ENCODE results near the gene TMEM54. TPM values are rescaled to one million over a fixed set of nuclear protein-coding genes. Genes with fewer than 3 reads are reported as not detected.

Gene TMEM54
- total RNA-seq = 372 TPM

DNA sequence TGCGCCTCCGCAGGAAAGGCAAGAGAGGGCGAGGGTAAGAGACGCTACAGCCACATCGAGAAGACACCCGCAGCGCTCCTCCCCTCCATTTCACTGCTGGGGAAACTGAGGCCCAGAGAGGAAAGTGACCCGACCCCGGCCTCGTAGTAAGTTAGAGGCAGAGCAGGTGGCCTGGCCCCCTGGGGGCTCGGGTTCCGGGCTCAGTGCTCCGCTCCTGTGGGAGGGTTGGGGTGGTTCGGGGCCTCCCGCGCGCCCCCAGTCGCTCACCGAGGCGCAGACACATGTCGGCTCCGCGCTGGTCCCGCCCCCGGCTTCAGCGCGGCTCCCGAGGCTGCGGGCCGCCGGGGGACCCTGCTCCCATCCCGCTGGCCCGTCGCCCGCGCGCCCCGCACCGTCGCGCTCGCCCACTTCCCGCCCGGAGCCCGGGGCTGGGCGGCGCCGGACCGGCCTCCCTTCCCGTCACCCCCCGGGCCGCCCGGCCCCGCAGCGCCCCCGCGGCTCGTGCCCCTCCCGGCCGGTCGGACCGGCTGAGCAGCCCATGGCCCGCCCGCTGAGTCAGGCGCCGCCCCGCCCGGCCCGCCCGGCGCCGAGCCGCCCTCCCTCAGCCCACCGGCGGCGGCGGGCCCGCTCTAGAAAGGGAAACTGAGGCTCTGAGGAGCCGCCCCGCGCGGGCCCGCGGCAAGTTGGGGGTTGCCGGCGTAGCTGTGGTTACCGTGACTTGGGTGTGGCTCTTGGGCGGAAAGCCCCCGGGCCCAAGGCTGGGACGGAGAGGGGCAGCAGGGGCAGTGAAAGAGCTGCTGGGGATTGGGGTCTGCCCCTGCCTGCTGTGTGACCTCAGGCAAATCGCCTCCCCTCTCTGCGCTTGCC lies at the start of gene TMEM54:
TMEM54 (minus strand) TSS at position 434 of the 867 bp plus-strand sequence; CDS start at position 283, 151 bp downstream.
- DNase-seq (ENCODE audit: low spot score) = peak; percentile 70

- no peak for DNase-seq (ENCODE audit: low spot score)
Observed at GRCh38 chr1:32949519-32949918, 48.3 kb upstream of the TMEM54 start.

DNA sequence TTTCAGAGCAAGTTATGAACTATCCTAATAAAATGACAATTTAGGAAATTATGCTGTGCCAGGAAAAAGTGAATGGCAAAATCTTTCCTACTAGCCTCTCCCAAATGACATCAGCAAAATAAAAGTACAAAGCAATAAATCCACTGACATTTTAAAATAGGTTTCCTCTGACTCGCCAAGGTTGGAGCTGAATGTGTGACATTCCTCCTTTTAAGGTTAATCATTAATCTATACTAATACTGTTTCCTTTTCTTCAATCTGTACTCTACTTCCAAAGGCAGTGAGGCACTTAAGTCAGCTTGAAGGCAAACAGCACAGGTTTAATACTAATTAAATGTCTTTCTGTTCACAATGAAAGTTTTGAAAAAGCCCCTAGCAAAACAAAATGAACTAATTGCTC lies 47.7 kb upstream of the TMEM54 start:
- no peak for DNase-seq (ENCODE audit: low spot score)

DNA sequence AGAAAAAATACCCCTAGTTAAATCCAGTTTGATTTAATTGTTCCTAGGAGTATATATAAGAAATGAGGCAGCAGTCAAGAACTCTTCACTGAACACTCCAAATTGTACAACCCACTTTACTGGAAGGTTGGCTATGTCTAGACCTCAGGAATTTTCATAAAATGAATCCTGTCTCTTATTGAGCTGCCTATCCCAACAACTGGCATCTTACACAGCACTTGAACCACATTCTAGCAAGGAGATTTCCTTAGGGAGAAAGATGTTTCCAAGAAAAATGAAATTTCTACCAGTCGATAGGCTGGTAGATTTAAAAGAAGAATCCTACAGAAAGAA lies 47.2 kb upstream of the TMEM54 start:
- no peak for DNase-seq (ENCODE audit: low spot score)

DNA sequence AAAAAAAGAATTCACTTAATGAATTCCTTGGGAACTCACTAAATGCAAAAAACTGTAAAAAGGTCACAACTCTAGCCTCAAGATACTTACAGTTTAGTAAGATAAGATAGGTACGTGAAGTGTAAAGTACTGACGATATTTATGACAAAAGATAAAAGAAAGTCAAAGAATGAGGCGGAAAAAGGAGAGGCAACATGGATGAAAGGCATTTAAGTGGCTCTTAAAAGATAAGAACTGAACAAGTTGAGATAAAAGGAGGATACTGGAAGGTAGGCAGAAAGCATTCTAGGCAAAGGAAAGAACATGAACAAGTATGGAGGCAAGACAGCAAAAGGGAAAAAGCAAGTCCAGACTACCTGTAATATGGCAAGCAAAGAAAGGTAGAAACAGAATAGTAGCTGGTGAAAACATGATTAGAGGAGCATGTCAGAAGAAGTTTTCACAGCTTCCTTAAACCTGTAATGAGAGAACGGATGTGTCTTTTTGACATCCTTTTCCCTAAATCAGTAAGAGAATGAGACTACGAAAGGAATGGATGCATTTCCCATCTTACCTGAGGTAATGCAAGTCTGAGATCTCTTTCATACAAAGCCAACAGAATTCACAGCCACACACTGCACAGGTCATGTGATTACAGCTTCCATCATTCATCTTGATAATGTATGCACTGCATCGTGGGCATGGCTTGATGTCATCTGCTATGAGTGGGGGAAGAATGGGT lies 46.6 kb upstream of the TMEM54 start:
- no peak for DNase-seq (ENCODE audit: low spot score)

GRCh38 chr1:32946413-32946812 lies 45.2 kb upstream of the TMEM54 start:
- no peak for DNase-seq (ENCODE audit: low spot score)

- DNase-seq (ENCODE audit: low spot score) = no peak
Observed at GRCh38 chr1:32944180-32944579, 43.0 kb upstream of the TMEM54 start.

DNA sequence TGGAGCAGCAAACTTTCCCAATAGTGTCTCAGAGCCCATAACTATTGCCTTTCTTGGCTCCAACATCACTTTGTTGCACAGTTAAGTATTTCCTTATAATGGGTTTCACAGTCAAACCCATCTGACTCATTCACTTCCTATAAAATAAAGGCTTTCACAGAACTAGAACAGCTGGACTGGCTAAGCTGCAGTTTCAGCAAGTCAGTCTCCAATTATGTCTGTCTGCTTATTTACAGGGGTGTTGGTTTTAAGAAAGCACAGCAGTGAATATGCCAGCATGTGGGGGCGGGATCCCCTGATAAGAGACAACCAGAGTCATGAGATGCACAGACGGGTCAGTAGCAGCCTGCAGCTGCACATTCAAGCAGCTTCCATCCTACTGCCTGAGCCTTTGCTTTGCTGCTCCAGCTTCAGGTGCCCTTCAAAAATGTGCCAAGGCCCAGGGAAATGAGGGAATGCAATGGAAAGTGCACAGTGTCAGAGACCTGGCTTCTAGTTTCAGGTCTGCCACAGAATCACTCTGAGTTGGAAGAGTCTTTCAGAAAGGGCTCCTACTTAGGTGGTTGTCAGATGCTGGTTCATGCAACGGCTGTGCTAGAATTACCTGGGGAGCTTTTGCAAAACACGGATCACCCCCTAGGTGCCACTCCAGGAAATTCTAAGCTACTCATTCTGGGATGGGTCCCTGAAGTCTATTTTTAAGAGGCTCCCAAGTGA lies 38.6 kb upstream of the TMEM54 start:
- DNase-seq (ENCODE audit: low spot score) = peak; percentile 42

DNA sequence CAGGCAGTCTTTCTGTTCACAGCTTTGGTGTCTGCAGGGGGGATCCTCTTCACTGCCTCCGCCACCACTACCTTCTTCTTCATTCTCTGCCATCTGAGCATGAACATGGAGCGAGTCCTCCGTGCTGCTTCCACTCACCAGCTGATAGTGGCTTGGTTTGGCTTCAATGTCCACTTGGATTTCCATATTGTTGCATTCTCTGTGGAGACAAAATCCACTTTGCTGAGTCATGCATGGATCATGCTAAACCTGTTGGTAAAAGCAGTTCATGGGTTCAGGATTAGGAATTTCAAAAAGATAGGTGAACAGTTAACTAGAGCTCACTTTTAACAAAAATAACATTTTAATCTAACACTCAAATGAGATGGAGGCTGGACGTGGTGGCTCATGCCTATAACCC lies 35.9 kb upstream of the TMEM54 start:
- no peak for DNase-seq (ENCODE audit: low spot score)

DNA sequence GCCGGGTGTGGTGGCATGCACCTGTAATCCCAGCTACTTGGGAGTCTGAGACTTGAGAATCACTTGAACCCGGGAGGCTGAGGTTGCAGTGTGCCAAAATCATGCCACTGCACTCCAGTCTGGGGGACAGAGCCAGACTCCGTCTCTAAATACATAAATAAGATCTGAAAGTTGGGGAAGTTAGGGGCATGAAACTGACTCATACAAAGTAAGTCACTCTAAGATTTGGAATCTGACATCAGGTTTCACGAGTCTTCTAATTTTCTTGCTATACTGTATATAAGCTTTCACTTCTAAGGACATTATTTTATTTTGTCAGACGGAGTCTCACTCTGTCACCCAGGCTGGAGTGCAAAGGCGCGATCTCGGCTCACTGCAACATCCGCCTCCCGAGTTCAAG lies 33.3 kb upstream of the TMEM54 start:
- DNase-seq (ENCODE audit: low spot score) = no peak

DNA sequence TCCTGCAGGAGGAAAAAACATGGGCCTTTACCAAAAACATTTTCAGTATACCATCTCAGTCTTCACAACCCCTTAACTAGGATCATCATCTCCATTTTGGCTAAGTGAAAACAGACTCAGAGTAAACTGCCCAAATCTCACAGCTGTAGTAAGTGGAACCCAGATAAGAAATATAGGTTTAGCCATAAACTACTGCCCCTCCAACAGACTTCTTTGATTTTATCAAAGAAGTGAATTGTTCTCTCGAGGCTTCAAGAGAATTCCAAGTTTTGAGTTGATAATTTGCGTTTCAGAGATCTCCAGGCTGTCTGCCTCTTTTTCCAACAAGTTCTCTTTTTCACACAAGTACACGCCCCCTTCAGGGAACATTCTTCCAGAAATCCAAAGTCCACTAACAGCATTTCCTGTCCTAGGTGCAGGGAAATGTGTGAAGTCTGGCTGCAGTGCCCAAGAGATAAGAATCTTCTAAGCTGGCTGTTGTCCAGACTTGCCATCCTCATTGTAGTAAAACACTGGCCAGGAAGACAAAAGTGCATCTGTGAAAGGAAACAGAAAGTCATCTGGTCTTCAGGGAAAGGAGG lies 32.6 kb upstream of the TMEM54 start:
- peak; percentile 86 for DNase-seq (ENCODE audit: low spot score)

DNA sequence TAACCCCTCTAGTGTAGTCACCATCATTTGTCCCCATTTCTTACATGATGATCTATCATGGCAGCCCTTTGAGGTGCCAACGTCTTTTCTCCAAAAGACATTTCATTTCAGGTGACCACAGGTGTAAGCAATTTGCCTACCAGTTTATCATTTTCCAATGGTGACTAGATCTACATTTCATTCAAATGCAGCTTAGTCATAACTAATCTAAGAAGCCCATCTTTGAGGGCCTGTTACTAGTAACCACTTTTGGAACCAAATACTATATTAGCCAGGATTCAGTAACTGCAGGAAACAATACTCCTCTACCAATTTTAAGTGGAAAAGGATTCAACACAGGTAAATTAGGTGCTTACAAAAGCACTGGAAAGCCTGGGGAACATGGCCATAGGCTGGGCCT lies 30.6 kb upstream of the TMEM54 start:
- no peak for DNase-seq (ENCODE audit: low spot score)

GRCh38 chr1:32929366-32929765 lies 28.2 kb upstream of the TMEM54 start:
- no peak for DNase-seq (ENCODE audit: low spot score)

GRCh38 chr1:32928715-32929114 lies 27.5 kb upstream of the TMEM54 start:
- DNase-seq (ENCODE audit: low spot score) = no peak

GRCh38 chr1:32928285-32928684 lies 27.1 kb upstream of the TMEM54 start:
- no peak for DNase-seq (ENCODE audit: low spot score)

DNA sequence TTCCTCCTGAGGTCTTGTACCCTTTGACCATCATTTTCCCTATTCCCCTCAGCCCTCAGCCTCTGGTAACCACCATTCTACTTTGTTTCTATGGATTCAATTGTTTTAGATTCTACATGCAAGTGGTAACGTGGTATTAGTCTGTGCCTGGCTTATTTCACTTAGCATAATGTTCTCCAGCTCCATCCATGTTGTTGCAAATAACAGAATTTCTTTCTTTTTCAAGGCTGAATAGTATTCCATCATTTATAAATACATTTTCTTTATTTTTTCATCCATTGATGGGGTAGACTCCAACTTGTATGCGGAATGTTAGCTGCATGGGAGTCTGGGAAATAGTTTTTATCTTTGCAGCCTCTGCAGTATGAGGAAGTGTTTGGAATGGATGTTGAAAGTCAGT lies 26.3 kb upstream of the TMEM54 start:
- no peak for DNase-seq (ENCODE audit: low spot score)

DNA sequence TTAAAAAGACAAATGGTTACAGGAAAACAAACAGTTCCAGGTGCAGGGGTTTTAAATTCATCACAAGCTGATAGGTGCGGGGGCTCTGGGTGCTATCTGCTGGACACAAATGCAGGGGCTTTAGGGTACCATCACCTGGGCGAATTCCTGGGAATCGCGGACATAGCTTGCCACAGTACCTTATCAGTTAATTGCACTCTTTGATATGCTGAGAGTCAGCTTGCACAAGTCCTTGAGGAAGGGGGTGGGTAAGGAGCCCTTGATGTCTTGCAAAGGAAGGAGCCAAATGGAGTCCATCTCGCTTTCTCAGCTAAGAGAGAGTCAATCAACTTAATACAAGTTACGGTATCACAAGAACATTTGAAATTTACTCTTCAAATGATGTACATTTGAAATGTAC lies 25.4 kb upstream of the TMEM54 start:
- no peak for DNase-seq (ENCODE audit: low spot score)

- no peak for DNase-seq (ENCODE audit: low spot score)
Observed at GRCh38 chr1:32925403-32926162, 24.4 kb upstream of the TMEM54 start.

GRCh38 chr1:32924881-32925344 lies 23.7 kb upstream of the TMEM54 start:
- peak; percentile 29 for DNase-seq (ENCODE audit: low spot score)

GRCh38 chr1:32920833-32921232 lies 19.6 kb upstream of the TMEM54 start:
- DNase-seq (ENCODE audit: low spot score) = no peak
